Activated CD8-positive, alpha-beta T cell treated with anti-CD3 and anti-CD28 coated beads for 36 hours (primary cell): ENCODE results near the gene NID1. TPM values are rescaled to one million over a fixed set of nuclear protein-coding genes. Genes with fewer than 3 reads are reported as not detected.

Experiments used
- ATAC-seq: fragments of 200-7000 bp; cut with Tn5 transposase; one replicate; pipeline ENCODE4 v1.10.0; 2021; ENCODE audit warnings: mild to moderate bottlenecking, moderate library complexity
- CTCF ChIA-PET: fragments of 350-600 bp; sonication (Branson Sonifier 250); formaldehyde crosslinking; loops from one replicate; lab custom pipeline; 2021; ENCODE audit warnings: antibody characterized with exemption; lab: Charles Lee
- POLR2A ChIA-PET: fragments of 350-600 bp; sonication (Branson Sonifier 250); formaldehyde crosslinking; loops from one replicate; lab custom pipeline; 2021; ENCODE audit warnings: antibody characterized with exemption; lab: Charles Lee
- DNase-seq: peaks from one replicate; pipeline ENCODE4 v3.0.0-alpha.2; 2020
- H3K27ac Mint-ChIP-seq: one replicate; pipeline ENCODE4 v1.8.0; 2021; ENCODE audit warnings: mild to moderate bottlenecking, mixed read lengths
- H3K27me3 Mint-ChIP-seq: one replicate; pipeline ENCODE4 v1.8.0; 2021; ENCODE audit warnings: mixed read lengths
- H3K36me3 Mint-ChIP-seq: one replicate; pipeline ENCODE4 v1.8.0; 2021; ENCODE audit warnings: low read depth, mixed read lengths
- H3K4me1 Mint-ChIP-seq: one replicate; pipeline ENCODE4 v1.8.0; 2021; ENCODE audit warnings: low read depth, mixed read lengths
- H3K4me3 Mint-ChIP-seq: one replicate; pipeline ENCODE4 v1.8.0; 2021; ENCODE audit warnings: mild to moderate bottlenecking, moderate library complexity, mixed read lengths
- H3K9me3 Mint-ChIP-seq: one replicate; pipeline ENCODE4 v1.8.0; 2021; ENCODE audit warnings: mixed read lengths
- CTCF ChIP-seq: fragments of 200-600 bp; IDR thresholded peaks from one replicate; pipeline ENCODE4 v1.8.0; 2022; ENCODE audit warnings: antibody characterized with exemption, mild to moderate bottlenecking
- intact Hi-C: fragments of 100-400 bp; cut with micrococcal nuclease; formaldehyde crosslinking; loops from one replicate; pipeline ENCODE4 v1.10.0; 2022
- total RNA-seq, 2 experiments: library from RNA; stranded (reverse); gene quantifications; one replicate each; pipeline ENCODE4 v1.2.3, GENCODE V29; 2021

NID1 gene
- total RNA-seq, 2 experiments from 2014 or later = 0.04 to 0.07 TPM

DNA sequence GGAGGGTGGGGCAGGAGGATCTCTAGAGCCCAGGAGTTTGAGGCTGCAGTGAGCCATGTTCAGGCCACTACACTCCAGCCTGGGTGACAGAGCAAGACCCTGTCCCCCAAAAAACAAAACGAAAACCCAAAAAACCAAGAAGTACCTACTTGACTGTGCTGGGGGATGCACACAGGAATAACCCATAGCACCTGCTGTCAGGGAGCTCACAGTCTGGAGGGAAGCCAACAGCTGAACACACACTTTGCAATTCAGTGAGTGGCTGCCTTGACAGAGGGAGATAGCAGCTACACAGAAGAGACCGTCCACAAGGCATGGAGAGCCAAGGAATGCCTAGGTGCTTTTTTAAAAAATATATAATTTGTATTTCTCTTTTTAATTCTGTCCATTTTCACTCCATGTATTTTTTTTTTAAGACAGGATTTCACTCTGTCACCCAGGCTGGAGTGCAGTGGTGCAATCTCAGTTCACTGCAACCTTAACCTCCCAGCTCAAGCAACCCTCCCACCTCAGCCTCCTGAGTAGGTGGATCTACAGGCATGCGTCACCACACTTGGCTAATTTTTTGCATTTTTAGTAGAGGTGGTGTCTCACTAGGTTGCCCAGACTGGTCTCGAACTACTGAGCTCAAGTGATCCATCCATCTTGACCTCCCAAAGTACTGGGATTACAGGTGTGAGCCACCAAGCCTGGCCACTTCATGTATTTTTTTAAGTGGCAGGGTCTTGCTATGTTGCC lies 68.7 kb downstream of the NID1 start:
- H3K27ac Mint-ChIP-seq = no peak overlapping the region
- H3K36me3 Mint-ChIP-seq = no peaks in the 10 kb centered on the region
- peaks cover 33% of the 10 kb centered on the region for H3K4me1 Mint-ChIP-seq
- peaks cover 2% of the 10 kb centered on the region for H3K9me3 Mint-ChIP-seq
- H3K27me3 Mint-ChIP-seq = no peaks in the 10 kb centered on the region
- ChIA-PET POLR2A (interaction anchor here (0.6 to 1.1 kb wide), 3 partner anchors 10 to 266 kb away, joined by 3 to 5 read pairs (median 5); no protein-coding TSS in a partner anchor), CTCF (interaction anchor here (1.7 to 2.7 kb wide), 2 partner anchors 22 to 24 kb away, joined by 6 to 13 read pairs; no protein-coding TSS in a partner anchor)
- DNase-seq = no peak
- intact Hi-C loops = no loop called here
- H3K4me3 Mint-ChIP-seq = no peak overlapping the region
- no peak for ATAC-seq
- TF ChIP-seq CTCF = no peak

DNA sequence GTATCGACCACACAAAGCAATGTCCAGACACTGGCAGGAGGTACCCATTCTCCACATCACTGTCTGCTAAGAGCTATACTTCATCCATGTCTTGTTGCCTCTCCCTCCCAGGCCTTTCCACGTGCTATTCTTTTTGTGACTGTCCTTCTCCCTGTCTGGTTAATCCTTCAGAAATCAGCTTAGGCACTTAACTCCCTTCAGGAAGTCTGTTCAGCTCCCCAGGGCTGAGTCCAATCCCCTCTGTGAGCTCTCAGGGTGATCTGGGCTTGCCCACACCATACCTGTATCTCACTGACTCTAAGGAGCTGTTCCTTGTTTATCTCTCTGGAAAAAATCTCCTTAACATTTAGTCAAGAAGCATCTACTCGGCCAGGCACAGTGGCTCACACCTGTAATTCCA lies 69.4 kb downstream of the NID1 start:
- POLR2A ChIA-PET = interaction anchor here (0.7 kb wide), 1 partner anchor 24 kb away, joined by 5 read pairs; no protein-coding TSS in a partner anchor
- Mint-ChIP-seq H3K27ac (no peak overlapping the region), H3K4me3 (no peak overlapping the region), H3K4me1 (peaks cover 30% of the 10 kb centered on the region), H3K27me3 (no peaks in the 10 kb centered on the region), H3K36me3 (no peaks in the 10 kb centered on the region), H3K9me3 (peaks cover 5% of the 10 kb centered on the region)
- ATAC-seq (no peak), DNase-seq (no peak)
- TF ChIP-seq CTCF = no peak
- intact Hi-C loops = no loop called here
- CTCF ChIA-PET = interaction anchor here (1.7 to 2.7 kb wide), 2 partner anchors 21 to 24 kb away, joined by 6 to 13 read pairs; no protein-coding TSS in a partner anchor

GRCh38 chr1:235993652-235994051 lies 71.2 kb downstream of the NID1 start:
- Mint-ChIP-seq H3K27ac (no peak overlapping the region), H3K27me3 (peaks cover 1% of the 10 kb centered on the region), H3K4me1 (peaks cover 12% of the 10 kb centered on the region), H3K4me3 (no peak overlapping the region), H3K9me3 (peaks cover 8% of the 10 kb centered on the region), H3K36me3 (peaks cover 6% of the 10 kb centered on the region)
- ChIA-PET CTCF (interaction anchor here (2.1 kb wide), 1 partner anchor 22 kb away, joined by 5 read pairs; no protein-coding TSS in a partner anchor), POLR2A (no interaction called here)
- DNase-seq (no peak), ATAC-seq (no peak)
- intact Hi-C loops = no loop called here
- TF ChIP-seq CTCF = no peak

- DNase-seq = no peak
- Mint-ChIP-seq H3K4me3 (no peak overlapping the region), H3K9me3 (peaks cover 8% of the 10 kb centered on the region), H3K27me3 (peaks cover 1% of the 10 kb centered on the region), H3K4me1 (peaks cover 7% of the 10 kb centered on the region), H3K27ac (no peak overlapping the region), H3K36me3 (peaks cover 6% of the 10 kb centered on the region)
- no peak for ATAC-seq
- ChIA-PET CTCF (interaction anchor here (2.1 kb wide), 1 partner anchor 21 kb away, joined by 5 read pairs; no protein-coding TSS in a partner anchor), POLR2A (no interaction called here)
- intact Hi-C loops = no loop called here
- TF ChIP-seq CTCF = no peak
Observed at GRCh38 chr1:235992868-235993267, 72.0 kb downstream of the NID1 start.

- DNase-seq (no peak), ATAC-seq (no peak)
- peaks cover 6% of the 10 kb centered on the region for H3K36me3 Mint-ChIP-seq
- H3K4me3 Mint-ChIP-seq = no peak overlapping the region
- peaks cover 5% of the 10 kb centered on the region for H3K4me1 Mint-ChIP-seq
- H3K27me3 Mint-ChIP-seq = peaks cover 3% of the 10 kb centered on the region
- ChIA-PET POLR2A (no interaction called here), CTCF (interaction anchor here (2.1 kb wide), 1 partner anchor 21 kb away, joined by 5 read pairs; no protein-coding TSS in a partner anchor)
- intact Hi-C loops = no loop called here
- H3K9me3 Mint-ChIP-seq = peaks cover 12% of the 10 kb centered on the region
- no peak overlapping the region for H3K27ac Mint-ChIP-seq
- TF ChIP-seq CTCF = no peak
Observed at GRCh38 chr1:235992346-235992745, 72.5 kb downstream of the NID1 start.
